Measurements from ENCODE around the gene PLS1.

The PLS1 gene

DNA sequence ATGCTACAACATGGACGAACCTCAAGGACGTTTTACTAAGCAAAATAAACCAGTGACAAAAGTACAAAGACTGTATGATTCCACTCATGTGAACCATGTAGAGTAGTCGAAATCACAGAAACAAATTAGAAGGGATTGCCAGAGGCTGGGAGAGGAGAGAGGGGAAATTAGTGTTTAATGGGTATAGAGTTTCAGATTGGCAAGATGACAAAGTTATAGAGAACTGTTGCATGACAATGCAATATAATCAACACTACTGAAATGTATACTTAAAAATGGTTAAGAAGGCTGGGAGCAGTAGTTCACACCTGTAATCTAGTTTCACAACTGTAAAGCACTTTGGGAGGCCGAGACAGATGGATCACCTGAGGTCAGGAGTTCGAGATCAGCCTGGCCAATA is 36.9 kb downstream of the PLS1 start:
- intact Hi-C loops (cut with DNase I), result no loop called here
- DNase-seq, result no peak

DNA sequence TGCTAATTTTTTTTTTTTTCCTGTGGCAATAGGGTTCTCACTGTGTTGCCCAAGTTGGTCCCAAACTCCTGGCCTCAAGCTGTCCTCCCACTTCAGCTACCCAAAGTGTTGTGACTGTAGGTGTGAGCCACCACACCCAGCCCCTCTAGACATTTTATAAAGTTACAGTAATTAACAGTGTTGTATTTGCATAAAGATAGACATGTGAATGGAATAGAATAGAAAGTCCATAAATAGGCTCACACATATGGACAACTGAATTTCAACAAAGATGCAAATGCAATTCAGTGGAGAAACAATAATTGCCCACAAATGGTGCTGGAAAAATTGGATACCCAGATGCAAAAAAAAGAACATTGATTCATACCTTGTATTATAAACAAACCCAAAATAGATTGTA is 39.9 kb downstream of the PLS1 start:
- intact Hi-C loops (cut with DNase I), result no loop called here

GRCh38 chr3:142636664-142637063 is 40.5 kb downstream of the PLS1 start:
- intact Hi-C loops (cut with DNase I), result no loop called here
- DNase-seq, result no peak

More for the DNA sequence above, 39.9 kb downstream of the PLS1 start:
- DNase-seq, result no peak

- intact Hi-C loops (cut with DNase I), result no loop called here
- DNase-seq, result no peak
Observed at GRCh38 chr3:142638291-142638690, 42.1 kb downstream of the PLS1 start.

DNA sequence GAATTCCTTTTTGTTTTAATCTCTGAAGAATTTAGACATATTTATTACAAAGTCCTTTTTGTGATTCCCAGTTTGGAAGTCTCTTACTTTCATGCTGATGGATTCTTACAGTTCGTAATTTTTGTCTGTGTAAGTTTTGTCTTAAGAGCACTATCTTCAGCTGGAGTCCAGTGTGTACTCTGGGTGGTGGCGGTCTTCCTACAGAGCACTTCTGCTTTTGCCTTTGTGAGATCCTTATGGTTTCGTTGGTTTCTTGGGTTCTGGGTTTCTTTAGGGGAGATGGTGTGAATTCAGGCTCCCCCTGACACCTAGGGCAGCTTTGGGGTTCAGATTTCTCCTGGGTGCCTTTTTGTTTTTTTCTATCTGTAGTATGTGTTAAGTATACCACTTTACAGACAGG is 45.3 kb downstream of the PLS1 start:
- intact Hi-C loops (cut with DNase I), result no loop called here
- DNase-seq, result no peak

- intact Hi-C loops (cut with DNase I), result no loop called here
- DNase-seq, result no peak
Observed at GRCh38 chr3:142642956-142643355, 46.8 kb downstream of the PLS1 start.

GRCh38 chr3:142644502-142644901 is 48.3 kb downstream of the PLS1 start:
- DNase-seq, result no peak
- intact Hi-C loops (cut with DNase I), result no loop called here

- intact Hi-C loops (cut with DNase I), result no loop called here
- DNase-seq, result no peak
Observed at GRCh38 chr3:142645236-142645793, 49.1 kb downstream of the PLS1 start.

DNA sequence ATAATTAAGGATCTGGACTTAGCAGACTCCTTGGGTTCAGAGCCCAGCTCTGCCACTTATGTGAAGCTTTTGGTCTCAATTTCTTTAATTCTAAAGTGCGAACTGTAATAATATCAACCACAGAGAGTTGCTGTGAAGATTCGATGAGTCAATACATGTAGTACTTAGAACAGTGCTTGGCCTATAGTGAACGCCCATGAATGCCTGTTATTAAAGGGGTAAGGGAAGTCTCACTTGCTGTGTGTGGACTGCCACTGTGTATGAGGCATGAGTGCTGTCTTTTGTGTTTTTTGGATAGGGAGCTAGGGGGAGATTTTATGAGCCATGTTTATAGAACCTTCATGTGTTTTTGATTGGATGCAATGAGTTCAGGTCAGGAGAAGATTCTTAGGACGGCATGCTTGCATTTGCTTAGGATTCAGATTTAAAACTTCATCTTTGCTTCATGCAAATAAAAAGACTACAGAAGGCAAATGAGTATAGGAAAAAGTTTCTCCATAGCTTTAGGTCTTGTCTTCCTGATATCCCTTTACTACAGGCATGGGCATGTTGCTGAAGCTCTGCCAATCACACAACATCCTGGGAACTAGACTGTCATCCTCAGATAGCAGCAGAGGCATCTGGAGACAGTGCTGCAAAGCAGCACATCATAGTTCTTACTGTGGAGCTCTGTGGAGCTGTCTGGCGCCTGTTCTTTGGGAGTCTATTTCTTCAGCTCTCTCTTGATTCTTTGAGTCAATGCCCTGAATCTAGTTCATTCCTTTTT is 50.0 kb downstream of the PLS1 start:
- intact Hi-C loops (cut with DNase I), result no loop called here
- no peak for DNase-seq

GRCh38 chr3:142647856-142648255 is 51.7 kb downstream of the PLS1 start:
- no peak for DNase-seq
- intact Hi-C loops (cut with DNase I), result no loop called here

GRCh38 chr3:142648950-142649349 is 52.8 kb downstream of the PLS1 start:
- no peak for DNase-seq
- intact Hi-C loops (cut with DNase I), result no loop called here

GRCh38 chr3:142650001-142650693 is 54.0 kb downstream of the PLS1 start:
- intact Hi-C loops (cut with DNase I), result no loop called here
- DNase-seq, result no peak

GRCh38 chr3:142651711-142652110 is 55.5 kb downstream of the PLS1 start:
- no peak for DNase-seq
- intact Hi-C loops (cut with DNase I), result no loop called here

GRCh38 chr3:142652826-142653292 is 56.7 kb downstream of the PLS1 start:
- intact Hi-C loops (cut with DNase I), result no loop called here
- DNase-seq, result no peak

GRCh38 chr3:142656575-142656974 is 60.4 kb downstream of the PLS1 start:
- intact Hi-C loops (cut with DNase I), result no loop called here
- no peak for DNase-seq

DNA sequence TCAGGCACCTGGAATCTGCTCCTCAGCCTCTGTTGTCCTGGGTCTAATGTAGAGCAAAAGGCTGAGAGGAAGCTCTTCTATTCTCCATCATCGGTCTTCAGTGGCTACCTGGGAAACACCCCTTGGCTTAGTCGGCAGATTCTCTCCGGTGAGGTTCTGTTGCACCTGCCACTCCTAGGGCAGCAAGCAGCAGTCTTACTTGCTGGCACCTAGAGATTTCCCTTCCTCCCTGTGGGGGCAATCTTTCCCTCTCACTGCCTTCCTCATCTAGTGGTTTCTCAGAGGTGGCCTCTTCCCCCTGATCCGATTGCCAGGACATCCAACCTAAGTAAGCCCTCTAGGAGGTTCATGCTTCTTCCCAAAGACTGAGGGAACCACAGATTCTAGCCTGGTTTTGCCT is 60.8 kb downstream of the PLS1 start:
- no peak for DNase-seq
- intact Hi-C loops (cut with DNase I), result no loop called here

DNA sequence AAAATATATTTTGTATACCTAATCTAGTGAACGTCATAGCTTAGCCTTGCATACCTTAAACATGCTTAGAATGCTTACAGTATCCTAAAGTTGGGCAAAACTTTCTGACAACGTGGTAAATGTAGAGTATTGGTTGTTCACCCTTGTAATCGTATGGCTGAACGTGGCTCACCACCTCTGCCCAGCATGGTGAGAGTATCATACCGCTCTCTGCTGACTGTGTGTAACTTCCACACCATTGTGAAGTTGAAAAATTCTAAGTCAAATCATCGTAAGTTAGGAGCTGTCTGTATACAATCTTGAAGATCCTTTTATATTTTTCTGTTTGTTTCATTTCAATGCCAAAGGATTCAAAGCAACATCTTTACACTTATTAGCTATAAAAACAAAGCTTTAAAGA is 64.2 kb downstream of the PLS1 start:
- no peak for DNase-seq
- intact Hi-C loops (cut with DNase I), result no loop called here

GRCh38 chr3:142660893-142661292 is 64.7 kb downstream of the PLS1 start:
- intact Hi-C loops (cut with DNase I), result no loop called here
- no peak for DNase-seq

- no peak for DNase-seq
- intact Hi-C loops (cut with DNase I), result no loop called here
Observed at GRCh38 chr3:142663865-142664264, 67.7 kb downstream of the PLS1 start.

DNA sequence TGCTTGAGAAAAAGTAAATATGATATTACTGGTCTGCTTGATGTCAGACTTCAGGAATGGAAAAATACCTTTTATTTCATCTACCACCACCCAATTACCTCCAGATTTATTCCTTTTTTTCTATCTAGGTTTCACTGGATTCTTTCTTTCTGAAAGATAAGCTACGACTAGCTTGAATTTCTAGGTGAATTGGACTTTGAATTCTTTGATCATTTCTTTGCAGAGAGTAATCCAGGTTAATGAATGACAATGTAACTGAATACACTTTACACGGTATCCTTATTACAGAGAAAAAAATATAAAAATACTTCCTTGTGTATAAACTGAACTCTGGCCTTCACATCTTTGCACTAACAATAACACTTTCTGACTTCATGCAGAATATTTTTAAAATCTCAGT is 68.1 kb downstream of the PLS1 start:
- DNase-seq, result no peak
- intact Hi-C loops (cut with DNase I), result no loop called here

GRCh38 chr3:142664819-142665218 is 68.6 kb downstream of the PLS1 start:
- intact Hi-C loops (cut with DNase I), result no loop called here
- DNase-seq, result no peak

DNA sequence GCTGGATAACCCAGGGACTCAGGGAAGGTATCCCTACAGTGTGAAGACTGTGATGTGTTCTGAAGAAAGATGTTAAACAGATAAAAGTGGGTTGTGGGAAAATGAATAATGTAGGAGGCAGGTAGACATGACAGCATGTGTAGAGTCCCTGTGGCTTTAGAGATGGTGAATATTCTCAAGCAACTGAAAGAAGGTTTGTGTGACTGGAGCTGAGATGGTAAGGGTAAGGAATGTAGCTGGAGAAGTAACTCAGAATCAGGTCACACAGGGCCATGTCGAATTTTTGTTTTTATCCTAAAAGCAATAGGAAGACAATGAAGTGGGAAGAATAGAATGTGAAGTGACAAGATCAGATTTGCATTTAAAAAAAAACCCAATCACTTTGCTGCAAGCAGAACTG is 73.9 kb downstream of the PLS1 start:
- intact Hi-C loops (cut with DNase I), result no loop called here
- DNase-seq, result no peak
